NT2/D1 (cell line): Measurements from ENCODE around the gene SLC6A8.
"Not testable (repeated sequence)": the region's sequence is repeated elsewhere in the genome, so short reads cannot be mapped to it uniquely, and the experiment has no call there.

Experiments
- DNase-seq: peaks from one replicate; pipeline ENCODE4 v3.0.0-alpha.2; 2011; ENCODE audit warnings: low read depth, low spot score
- H3K27me3 ChIP-seq: 2 replicates; pipeline ENCODE4 v1.6.0; 2011; ENCODE audit warnings: mild to moderate bottlenecking; ENCODE audit not compliant: insufficient read length, insufficient read depth
- H3K36me3 ChIP-seq: 2 replicates; pipeline ENCODE4 v1.6.1; 2011; ENCODE audit warnings: mild to moderate bottlenecking, low read length, mixed read lengths; ENCODE audit not compliant: insufficient read depth, insufficient read length
- H3K4me1 ChIP-seq: 2 replicates; pipeline ENCODE4 v1.5.1; 2011; ENCODE audit not compliant: insufficient read depth, insufficient read length
- H3K4me3 ChIP-seq: 2 replicates; pipeline ENCODE4 v1.5.1; 2011; ENCODE audit warnings: low read depth; ENCODE audit not compliant: insufficient read length
- H3K9ac ChIP-seq: 2 replicates; pipeline ENCODE4 v1.6.0; 2011; ENCODE audit warnings: low read depth; ENCODE audit not compliant: insufficient read length
- H3K9me3 ChIP-seq: 2 replicates; pipeline ENCODE4 v1.5.1; 2011; ENCODE audit warnings: mild to moderate bottlenecking, low read length; ENCODE audit not compliant: insufficient read depth
- SUZ12 ChIP-seq: IDR thresholded peaks from 2 replicates; pipeline ENCODE4 v1.6.1; 2011; ENCODE audit not compliant: insufficient read length, insufficient read depth; ENCODE audit errors: extremely low read depth
- YY1 ChIP-seq: IDR thresholded peaks from 2 replicates; pipeline ENCODE4 v1.6.1; 2011; ENCODE audit not compliant: insufficient read length, insufficient read depth
- ZNF274 ChIP-seq: IDR thresholded peaks from 2 replicates; pipeline ENCODE4 v1.6.1; 2011; ENCODE audit warnings: mild to moderate bottlenecking, low read depth, low read length

SLC6A8 gene

GRCh38 chrX:153694687-153695270 is 7.1 kb downstream of the SLC6A8 start:
- TF ChIP-seq SUZ12 (no peak), YY1 (no peak), ZNF274 (no peak)
- H3K4me1 ChIP-seq = peaks cover 2% of the 10 kb centered on the region
- no peaks in the 10 kb centered on the region for H3K9me3 ChIP-seq
- peaks cover 15% of the 10 kb centered on the region for H3K36me3 ChIP-seq
- no peak overlapping the region for H3K4me3 ChIP-seq
- no peak for DNase-seq
- H3K27me3 ChIP-seq = no peaks in the 10 kb centered on the region
- no peak overlapping the region for H3K9ac ChIP-seq

- peaks cover 14% of the 10 kb centered on the region for H3K36me3 ChIP-seq
- no peaks in the 10 kb centered on the region for H3K9me3 ChIP-seq
- no peak for TF ChIP-seq SUZ12
- no peak for TF ChIP-seq ZNF274
- TF ChIP-seq YY1 = no peak
These were observed 8.4 kb downstream of the SLC6A8 start for GRCh38 chrX:153696100-153696499.

DNA sequence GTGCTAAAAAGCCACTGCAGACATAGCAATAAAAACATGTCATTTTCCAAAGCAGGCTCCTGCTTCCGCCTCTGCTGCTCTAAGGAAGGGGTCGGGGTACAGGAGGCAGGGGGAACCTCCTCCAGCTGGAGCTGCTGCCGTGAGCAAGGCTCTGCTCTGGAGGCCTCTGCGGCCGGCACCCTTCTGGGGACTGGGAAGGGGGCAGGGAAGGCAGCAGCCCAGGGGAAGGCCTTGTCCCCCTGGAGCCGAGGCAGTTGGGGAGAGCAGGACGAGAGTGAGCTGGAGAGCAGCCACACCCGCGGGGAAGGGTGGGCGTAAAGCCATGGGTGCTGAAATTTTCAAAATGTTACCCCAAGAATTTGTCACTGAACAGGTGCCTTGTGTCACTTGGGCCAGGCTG is 8.8 kb downstream of the SLC6A8 start:
- H3K36me3 ChIP-seq = peaks cover 12% of the 10 kb centered on the region
- not testable (repeated sequence) for H3K27me3 ChIP-seq, H3K4me3 ChIP-seq, H3K9me3 ChIP-seq, H3K4me1 ChIP-seq, H3K9ac ChIP-seq, DNase-seq

More at GRCh38 chrX:153696100-153696499, 8.4 kb downstream of the SLC6A8 start:
- no peak overlapping the region for H3K4me3 ChIP-seq
- no peaks in the 10 kb centered on the region for H3K4me1 ChIP-seq
- no peak for DNase-seq
- no peak overlapping the region for H3K9ac ChIP-seq
- H3K27me3 ChIP-seq = no peaks in the 10 kb centered on the region

- not testable (repeated sequence) for DNase-seq, H3K9me3 ChIP-seq, H3K9ac ChIP-seq, H3K4me3 ChIP-seq, H3K27me3 ChIP-seq, H3K4me1 ChIP-seq
- H3K36me3 ChIP-seq = peaks cover 11% of the 10 kb centered on the region
These were observed 9.4 kb downstream of the SLC6A8 start for GRCh38 chrX:153696986-153697722.

GRCh38 chrX:153697924-153698865 is 10.5 kb downstream of the SLC6A8 start:
- Histone ChIP-seq H3K9me3 (no peaks in the 10 kb centered on the region), H3K4me3 (no peak overlapping the region), H3K9ac (no peak overlapping the region), H3K27me3 (no peaks in the 10 kb centered on the region), H3K36me3 (peaks cover 10% of the 10 kb centered on the region), H3K4me1 (no peaks in the 10 kb centered on the region)
- TF ChIP-seq SUZ12 = no peak
- no peak for TF ChIP-seq YY1
- no peak for TF ChIP-seq ZNF274
- DNase-seq = no peak

DNA sequence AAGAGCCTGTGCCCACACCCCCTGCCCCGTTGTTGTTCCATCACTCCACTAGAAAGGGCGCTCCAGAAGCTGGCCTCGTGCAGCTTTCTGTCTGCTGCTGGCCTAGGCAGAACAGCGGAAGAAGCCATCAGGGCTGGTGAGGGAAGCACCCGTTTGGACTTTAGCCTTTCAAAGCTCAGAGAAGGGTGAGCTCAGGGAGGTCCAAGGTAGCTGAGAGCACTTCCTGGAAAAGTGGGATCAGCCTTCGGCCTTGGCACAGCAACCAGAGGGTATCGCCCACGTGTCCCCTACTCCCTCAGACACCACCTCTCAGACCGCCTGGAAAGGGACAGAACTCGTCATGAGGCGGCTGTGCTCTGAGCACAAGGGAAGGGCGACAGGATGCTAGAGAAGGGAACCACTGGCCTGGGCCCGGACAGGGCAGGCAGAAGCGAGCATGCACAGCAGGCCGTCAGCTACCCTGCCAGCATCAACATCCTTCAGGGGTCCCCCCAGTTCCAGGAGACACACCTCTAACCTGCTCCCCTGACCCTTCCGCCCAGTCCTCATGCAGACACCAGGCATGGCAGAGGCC is 11.6 kb downstream of the SLC6A8 start:
- H3K4me1 ChIP-seq, DNase-seq, H3K27me3 ChIP-seq, H3K9ac ChIP-seq, H3K9me3 ChIP-seq, H3K4me3 ChIP-seq: not testable (repeated sequence)
- peaks cover 13% of the 10 kb centered on the region for H3K36me3 ChIP-seq

DNA sequence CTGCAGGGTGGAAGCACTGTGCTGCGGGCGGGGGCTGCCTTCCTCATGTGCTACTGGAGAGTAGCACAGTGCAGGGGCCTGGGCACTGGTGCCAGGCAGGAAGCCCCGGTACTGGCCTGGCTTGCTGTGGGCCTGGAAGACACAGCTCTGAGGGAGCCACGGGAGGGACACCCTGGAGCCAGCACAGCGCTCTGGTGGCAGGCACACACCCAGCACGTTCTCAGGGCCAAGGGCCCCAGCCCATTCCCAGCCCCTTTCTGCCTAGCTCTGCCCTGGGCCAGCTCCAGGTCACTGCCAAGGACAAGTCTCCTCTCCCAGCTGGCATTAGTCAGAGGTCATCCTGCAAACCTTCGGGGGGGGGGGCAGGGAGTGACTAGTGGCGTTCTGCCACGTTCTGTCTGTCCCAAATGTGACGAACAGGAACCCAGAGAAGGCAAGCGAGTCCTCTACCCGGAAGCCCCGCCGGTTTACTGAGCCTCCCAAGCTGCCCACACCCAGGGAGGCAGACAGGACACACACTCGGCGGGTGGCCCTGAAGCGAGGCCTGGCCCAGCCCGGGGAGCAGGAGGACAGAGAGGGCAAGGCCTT is 12.2 kb downstream of the SLC6A8 start:
- DNase-seq, H3K4me3 ChIP-seq, H3K4me1 ChIP-seq, H3K27me3 ChIP-seq, H3K9me3 ChIP-seq, H3K9ac ChIP-seq: not testable (repeated sequence)
- H3K36me3 ChIP-seq = peaks cover 13% of the 10 kb centered on the region
